ENCODE results near the gene GALP. TPM values are rescaled to one million over a fixed set of nuclear protein-coding genes. Genes with fewer than 3 reads are reported as not detected.
"Not testable (repeated sequence)": the region's sequence is repeated elsewhere in the genome, so short reads cannot be mapped to it uniquely, and the experiment has no call there.

Gene GALP
- under 1 TPM in 1 of 4 donors, not detected in 3; 0.43 TPM for polyA plus RNA-seq (ENCODE audit: insufficient read length in 4 of 4)

- DNase-seq (ENCODE audit: low read depth in 4 of 4, low spot score in 3 of 4), result not testable (repeated sequence)
Measured at GRCh38 chr19:56175861-56176307, at the start of gene GALP. GALP (plus strand) TSS chr19:56176008; CDS start chr19:56177109, 1,101 bp downstream.

- DNase-seq (ENCODE audit: low read depth in 4 of 4, low spot score in 3 of 4), result no peak
Measured at GRCh38 chr19:56126983-56127780, 48.6 kb upstream of the GALP start.

- DNase-seq (ENCODE audit: low read depth in 4 of 4, low spot score in 3 of 4), result no peak
Measured at GRCh38 chr19:56130006-56130405, 45.8 kb upstream of the GALP start.

GRCh38 chr19:56131651-56132050 lies 44.2 kb upstream of the GALP start:
- DNase-seq (ENCODE audit: low read depth in 4 of 4, low spot score in 3 of 4), result no peak

- no peak for DNase-seq (ENCODE audit: low read depth in 4 of 4, low spot score in 3 of 4)
Measured at GRCh38 chr19:56132316-56132822, 43.4 kb upstream of the GALP start.

- DNase-seq (ENCODE audit: low read depth in 4 of 4, low spot score in 3 of 4), result no peak
Measured at GRCh38 chr19:56133858-56134653, 41.8 kb upstream of the GALP start.

- DNase-seq (ENCODE audit: low read depth in 4 of 4, low spot score in 3 of 4), result no peak
Measured at GRCh38 chr19:56134654-56134921, 41.2 kb upstream of the GALP start.

GRCh38 chr19:56136362-56136761 lies 39.4 kb upstream of the GALP start:
- DNase-seq (ENCODE audit: low read depth in 4 of 4, low spot score in 3 of 4), result no peak

- DNase-seq (ENCODE audit: low read depth in 4 of 4, low spot score in 3 of 4), result no peak
Measured at GRCh38 chr19:56137405-56137804, 38.4 kb upstream of the GALP start.

GRCh38 chr19:56138069-56138468 lies 37.7 kb upstream of the GALP start:
- DNase-seq (ENCODE audit: low read depth in 4 of 4, low spot score in 3 of 4), result no peak

- no peak for DNase-seq (ENCODE audit: low read depth in 4 of 4, low spot score in 3 of 4)
Measured at GRCh38 chr19:56139847-56140582, 35.8 kb upstream of the GALP start.

GRCh38 chr19:56140583-56141416 lies 35.0 kb upstream of the GALP start, which contains the start of gene ZNF444:
ZNF444 (plus strand) TSS chr19:56141287; CDS start chr19:56146912, 5,625 bp downstream.
- DNase-seq (ENCODE audit: low read depth in 4 of 4, low spot score in 3 of 4), result peak; percentile 99

GRCh38 chr19:56141417-56141993 lies 34.3 kb upstream of the GALP start:
- no peak for DNase-seq (ENCODE audit: low read depth in 4 of 4, low spot score in 3 of 4)

GRCh38 chr19:56142087-56142787 lies 33.6 kb upstream of the GALP start:
- no peak for DNase-seq (ENCODE audit: low read depth in 4 of 4, low spot score in 3 of 4)

- DNase-seq (ENCODE audit: low read depth in 4 of 4, low spot score in 3 of 4), result no peak
Measured at GRCh38 chr19:56142897-56143434, 32.8 kb upstream of the GALP start.

GRCh38 chr19:56144376-56144775 lies 31.4 kb upstream of the GALP start:
- DNase-seq (ENCODE audit: low read depth in 4 of 4, low spot score in 3 of 4), result no peak

GRCh38 chr19:56144831-56145230 lies 31.0 kb upstream of the GALP start:
- DNase-seq (ENCODE audit: low read depth in 4 of 4, low spot score in 3 of 4), result no peak

- no peak for DNase-seq (ENCODE audit: low read depth in 4 of 4, low spot score in 3 of 4)
Measured at GRCh38 chr19:56145698-56146097, 30.1 kb upstream of the GALP start.

- no peak for DNase-seq (ENCODE audit: low read depth in 4 of 4, low spot score in 3 of 4)
Measured at GRCh38 chr19:56146904-56147303, 28.9 kb upstream of the GALP start.

Measured in right renal pelvis (tissue), 4 donors.